ENCODE measurements around the gene NF1.

GRCh38 chr17:31111183-31111582 lies 16.4 kb downstream of the NF1 start:
- TF ChIP-seq CTCF (conservative IDR thresholded peaks at IDR 0.05; ENCODE audit: low read depth, low read length): no peak
- TF ChIP-seq EZH2phosphoT487 (IDR thresholded peaks at IDR 0.05; ENCODE audit: borderline replicate concordance, low read length): no peak
- TF ChIP-seq EZH2 (IDR thresholded peaks at IDR 0.05; ENCODE audit: low read length, unreplicated experiment): no peak

Data from PC-3 (cell line).